ENCODE data around the gene RPS6KB2. TPM values are rescaled to one million over a fixed set of nuclear protein-coding genes. Genes with fewer than 3 reads are reported as not detected.
A peak's percentile ranks its signal among the peaks of the same experiment; 100 is the strongest.

The RPS6KB2 gene
- 24.6 TPM for total RNA-seq
- long read RNA-seq, transcript RPS6KB2-201 (15 exons, 1,733 nt), result major isoform, 51 of 72 reads
- long read RNA-seq, partial matches to known transcripts, result 1 of 72 reads
- long read RNA-seq, other reads (novel, unspliced or antisense), result 17 of 72 reads

- intact Hi-C loops (cut with DNase I), result no loop called here
- peak; percentile 94 for ATAC-seq (ENCODE audit: poor library complexity)
- DNase-seq, result peak; percentile 100
These were observed at the start of gene RPS6KB2 for GRCh38 chr11:67428052-67429001. TSS of gene RPS6KB2 (plus strand) at chr11:67428494. CDS start at chr11:67428546, 52 bp downstream.

GRCh38 chr11:67378544-67378943, 49.8 kb upstream of the RPS6KB2 start:
- no peak for ATAC-seq (ENCODE audit: poor library complexity)
- no peak for DNase-seq
- intact Hi-C loops (cut with DNase I), result no loop called here

- intact Hi-C loops (cut with DNase I), result loop anchor here (5.0 kb wide), 1 partner anchor 32 kb away; no protein-coding TSS in a partner anchor
- ATAC-seq (ENCODE audit: poor library complexity) (no peak), DNase-seq (no peak)
These were observed 48.9 kb upstream of the RPS6KB2 start for GRCh38 chr11:67379061-67380058.

- ATAC-seq (ENCODE audit: poor library complexity) (no peak), DNase-seq (no peak)
- intact Hi-C loops (cut with DNase I), result loop anchor here (5.0 kb wide), 1 partner anchor 34 kb away; no protein-coding TSS in a partner anchor
These were observed 46.9 kb upstream of the RPS6KB2 start for GRCh38 chr11:67381244-67381972.

GRCh38 chr11:67382276-67383136, 45.8 kb upstream of the RPS6KB2 start:
- intact Hi-C loops (cut with DNase I), result loop anchor here (2.0 to 5.0 kb wide), 2 partner anchors 26 to 35 kb away; no protein-coding TSS in a partner anchor
- peak; percentile 89 for ATAC-seq (ENCODE audit: poor library complexity)

GRCh38 chr11:67384851-67385366, 43.4 kb upstream of the RPS6KB2 start:
- ATAC-seq (ENCODE audit: poor library complexity), result peak; percentile 13
- intact Hi-C loops (cut with DNase I), result loop anchor here (5.0 kb wide), 1 partner anchor 38 kb away; no protein-coding TSS in a partner anchor
- DNase-seq, result no peak

More at GRCh38 chr11:67382276-67383136, 45.8 kb upstream of the RPS6KB2 start:
- DNase-seq, result peak; percentile 88

- intact Hi-C loops (cut with DNase I), result no loop called here
- DNase-seq, result no peak
- no peak for ATAC-seq (ENCODE audit: poor library complexity)
These were observed 41.2 kb upstream of the RPS6KB2 start for GRCh38 chr11:67387069-67387468.

- intact Hi-C loops (cut with DNase I), result no loop called here
- no peak for ATAC-seq (ENCODE audit: poor library complexity)
- no peak for DNase-seq
These were observed 40.8 kb upstream of the RPS6KB2 start for GRCh38 chr11:67387518-67387917.

GRCh38 chr11:67389477-67389876, 38.8 kb upstream of the RPS6KB2 start:
- DNase-seq, result peak; percentile 61
- ATAC-seq (ENCODE audit: poor library complexity), result peak; percentile 21
- intact Hi-C loops (cut with DNase I), result no loop called here

GRCh38 chr11:67390947-67391303, 37.4 kb upstream of the RPS6KB2 start:
- DNase-seq (no peak), ATAC-seq (ENCODE audit: poor library complexity) (no peak)
- intact Hi-C loops (cut with DNase I), result loop anchor here (5.0 kb wide), 1 partner anchor 116 kb away; the partner anchor contains the start of genes CDK2AP2 and PITPNM1

GRCh38 chr11:67391304-67392182, 36.8 kb upstream of the RPS6KB2 start, which contains the start of gene RAD9A:
TSS of gene RAD9A (plus strand) at chr11:67391986. CDS start at chr11:67392045, 59 bp downstream.
- intact Hi-C loops (cut with DNase I), result loop anchor here (5.0 kb wide), 1 partner anchor 116 kb away; the partner anchor contains the start of genes CDK2AP2 and PITPNM1
- peak; percentile 98 for DNase-seq
- ATAC-seq (ENCODE audit: poor library complexity), result peak; percentile 93

GRCh38 chr11:67392183-67392715, 36.0 kb upstream of the RPS6KB2 start:
- ATAC-seq (ENCODE audit: poor library complexity), result no peak
- intact Hi-C loops (cut with DNase I), result loop anchor here (5.0 kb wide), 1 partner anchor 115 kb away; the partner anchor contains the start of genes CDK2AP2 and PITPNM1
- no peak for DNase-seq

GRCh38 chr11:67393437-67393836, 34.9 kb upstream of the RPS6KB2 start:
- intact Hi-C loops (cut with DNase I), result loop anchor here (5.0 kb wide), 1 partner anchor 114 kb away; the partner anchor contains the start of genes CDK2AP2 and PITPNM1
- ATAC-seq (ENCODE audit: poor library complexity), result no peak

GRCh38 chr11:67393990-67394389, 34.3 kb upstream of the RPS6KB2 start:
- intact Hi-C loops (cut with DNase I), result loop anchor here (5.0 kb wide), 1 partner anchor 113 kb away; the partner anchor contains the start of genes CDK2AP2 and PITPNM1
- DNase-seq (no peak), ATAC-seq (ENCODE audit: poor library complexity) (no peak)

More at GRCh38 chr11:67393437-67393836, 34.9 kb upstream of the RPS6KB2 start:
- no peak for DNase-seq
